H1 (cell line): ENCODE results near the gene CCDC38. TPM values are rescaled to one million over a fixed set of nuclear protein-coding genes. Genes with fewer than 3 reads are reported as not detected.

Source experiments
- ZNF274 ChIP-seq: IDR thresholded peaks from 2 replicates; pipeline ENCODE4 v1.7.0; 2012; ENCODE audit warnings: low read length, borderline replicate concordance; ENCODE audit errors: extremely low read depth
- polyA plus RNA-seq, 7 experiments: library from polyadenylated mRNA; depleted of rRNA in 3 of 7; stranded (reverse) in 5 of 7; unstranded in 2 of 7; fragments of >200 nt in 5 of 7; fragments of 200-250 nt in 2 of 7; gene quantifications; 1 replicate in 5 of 7; 2 replicates in 1 of 7; 4 replicates in 1 of 7; pipeline versions ENCODE4 v1.2.1 to v1.2.3, GENCODE V29; 2011 to 2013; ENCODE audit warnings: missing spikeins in 2 of 7, mixed read lengths in 2 of 7
- total RNA-seq: library from RNA; stranded (reverse); fragmentation: NEBNext Ultra II Directional; extraction: Animal tissue kit (Norgen Biotek cat#: 25700); gene quantifications from 2 replicates; pipeline ENCODE4 v1.2.1, GENCODE V29; 2021

Gene CCDC38
- total and polyA plus RNA-seq, 2 of the 8 experiments (the other 6 are each of a cell fraction or from before 2014, with no cell fraction given): not detected

GRCh38 chr12:95820096-95820703 lies 122.2 kb downstream of the CCDC38 start (continued):
- TF ChIP-seq ZNF274: no peak

Other genes with a start within 250 kb of the CCDC38 start
- gene NTN4, start 151.8 kb downstream of the CCDC38 start, total RNA-seq: 1.3 and 1.7 TPM in 2 replicates
- 0.74 and 0.86 TPM in 2 replicates for gene NTN4, start 151.8 kb downstream of the CCDC38 start, polyA plus RNA-seq (2011; rRNA removed)
- 79.7 and 87.7 TPM in 2 replicates for gene SNRPF, start 83.7 kb downstream of the CCDC38 start, total RNA-seq
- 40.4 and 58.5 TPM in 2 replicates for gene SNRPF, start 83.7 kb downstream of the CCDC38 start, polyA plus RNA-seq (2011; rRNA removed)
- 0.34 TPM in 1 of 2 replicates, not detected in the other for gene AMDHD1, start 717 bp upstream of the CCDC38 start, total RNA-seq
- gene AMDHD1, start 717 bp upstream of the CCDC38 start, polyA plus RNA-seq (2011; rRNA removed): 0.14 TPM in 2 replicates
- gene HAL, start 53.7 kb upstream of the CCDC38 start, total RNA-seq: 0.17 and 0.44 TPM in 2 replicates
- 0.08 and 0.12 TPM in 2 replicates for gene HAL, start 53.7 kb upstream of the CCDC38 start, polyA plus RNA-seq (2011; rRNA removed)
- gene LTA4H, start 93.0 kb upstream of the CCDC38 start, total RNA-seq: 161 and 167 TPM in 2 replicates
- gene LTA4H, start 93.0 kb upstream of the CCDC38 start, polyA plus RNA-seq (2011; rRNA removed): 77.8 and 106 TPM in 2 replicates